Vagina (tissue), 2 donors: ENCODE results near the gene RBM33. TPM values are rescaled to one million over a fixed set of nuclear protein-coding genes. Genes with fewer than 3 reads are reported as not detected.

Experiments used
- DNase-seq, 2 donors: peaks; one replicate each; pipeline ENCODE4 v3.0.0-alpha.2; 2017; ENCODE audit errors: extremely low spot score in 2 of 2
- H3K27ac ChIP-seq: fragments of 200-600 bp; sonication (generic); one replicate; pipeline ENCODE4 v1.5.1; 2019
- H3K27me3 ChIP-seq: fragments of 200-600 bp; sonication (generic); one replicate; pipeline ENCODE4 v1.5.1; 2019
- H3K36me3 ChIP-seq, 2 donors: fragments of 200-600 bp; sonication (generic); one replicate each; pipeline ENCODE4 v1.5.1; 2017 to 2019
- H3K4me1 ChIP-seq: fragments of 200-600 bp; sonication (generic); one replicate; pipeline ENCODE4 v1.5.1; 2019
- H3K4me3 ChIP-seq, 2 donors: fragments of 200-600 bp; sonication (generic); 1 replicate in 1 of 2; 2 replicates in 1 of 2; pipeline ENCODE4 v1.5.1; 2016 to 2019
- H3K9me3 ChIP-seq: fragments of 200-600 bp; sonication (generic); one replicate; pipeline ENCODE4 v1.5.1; 2019
- CTCF ChIP-seq, 3 experiments: fragments of 450-650 bp in 2 of 3; fragments of 200-600 bp in 1 of 3; sonication (generic) in 1 of 3; IDR thresholded peaks; one replicate each; pipeline ENCODE4 v1.5.1; 2017 to 2019; ENCODE audit warnings: antibody characterized with exemption in 3 of 3, mild to moderate bottlenecking in 2 of 3, moderate library complexity in 2 of 3
- POLR2A ChIP-seq, 2 donors: fragments of 450-650 bp; IDR thresholded peaks; one replicate each; pipeline ENCODE4 v1.6.1; 2017; ENCODE audit warnings: antibody characterized with exemption in 2 of 2, mild to moderate bottlenecking in 2 of 2, moderate library complexity in 2 of 2
- POLR2AphosphoS5 ChIP-seq, 2 donors: sonication (generic); formaldehyde crosslinking; IDR thresholded peaks; one replicate each; pipeline ENCODE4 v1.9.0; 2017; ENCODE audit warnings: antibody characterized with exemption in 2 of 2, mild to moderate bottlenecking in 2 of 2, low read depth in 1 of 2; ENCODE audit not compliant: insufficient read depth in 1 of 2
- intact Hi-C: fragments of 100-400 bp; cut with DNase I; formaldehyde crosslinking; loops from one replicate; pipeline ENCODE4 v1.15.1; 2023
- total RNA-seq: library from RNA; depleted of rRNA; stranded (reverse); fragments of >200 nt; gene quantifications from one replicate; pipeline ENCODE4 v1.2.3, GENCODE V29; 2016

Gene RBM33
- total RNA-seq, 1 donor from 2014 or later: 63.8 TPM

- peaks cover 0 to 4% of the 10 kb centered on the region in 2 donors for H3K36me3 ChIP-seq
- intact Hi-C loops: no loop called here
- H3K9me3 ChIP-seq: peaks cover 4% of the 10 kb centered on the region
- TF ChIP-seq CTCF (IDR thresholded peaks at IDR 0.05) (no peak), POLR2AphosphoS5 (IDR thresholded peaks at IDR 0.05; ENCODE audit: insufficient read depth in 1 of 2, low read depth in 1 of 2) (no peak), POLR2A (IDR thresholded peaks at IDR 0.05) (no peak)
- H3K27me3 ChIP-seq: no peaks in the 10 kb centered on the region
- no peak overlapping the region for H3K4me3 ChIP-seq
- peaks cover 51% of the 10 kb centered on the region for H3K4me1 ChIP-seq
- DNase-seq: no peak
- no peak overlapping the region for H3K27ac ChIP-seq
These were observed 8.0 kb downstream of the RBM33 start for GRCh38 chr7:155652156-155653114.

GRCh38 chr7:155653803-155654202, 9.3 kb downstream of the RBM33 start:
- H3K27ac ChIP-seq: no peak overlapping the region
- peaks cover 51% of the 10 kb centered on the region for H3K4me1 ChIP-seq
- intact Hi-C loops: no loop called here

GRCh38 chr7:155656891-155657290, 12.4 kb downstream of the RBM33 start:
- Histone ChIP-seq H3K4me1 (peaks cover 63% of the 10 kb centered on the region), H3K27me3 (no peaks in the 10 kb centered on the region), H3K36me3 (no peaks in the 10 kb centered on the region), H3K4me3 (no peak overlapping the region), H3K27ac (no peak overlapping the region), H3K9me3 (no peaks in the 10 kb centered on the region)
- DNase-seq: no peak
- TF ChIP-seq POLR2A (IDR thresholded peaks at IDR 0.05) (no peak), POLR2AphosphoS5 (IDR thresholded peaks at IDR 0.05; ENCODE audit: insufficient read depth in 1 of 2, low read depth in 1 of 2) (no peak), CTCF (IDR thresholded peaks at IDR 0.05) (no peak)
- intact Hi-C loops: no loop called here

More at GRCh38 chr7:155653803-155654202, 9.3 kb downstream of the RBM33 start:
- no peak for DNase-seq
- Histone ChIP-seq H3K4me3 (no peak overlapping the region), H3K9me3 (peaks cover 4% of the 10 kb centered on the region), H3K36me3 (peaks cover 0 to 4% of the 10 kb centered on the region in 2 donors), H3K27me3 (no peaks in the 10 kb centered on the region)
- TF ChIP-seq POLR2A (IDR thresholded peaks at IDR 0.05): no peak
- no peak for TF ChIP-seq CTCF (IDR thresholded peaks at IDR 0.05)
- TF ChIP-seq POLR2AphosphoS5 (IDR thresholded peaks at IDR 0.05; ENCODE audit: insufficient read depth in 1 of 2, low read depth in 1 of 2): no peak

GRCh38 chr7:155660059-155660757, 15.7 kb downstream of the RBM33 start:
- H3K9me3 ChIP-seq: no peaks in the 10 kb centered on the region
- no peaks in the 10 kb centered on the region for H3K36me3 ChIP-seq
- peaks cover 45% of the 10 kb centered on the region for H3K4me1 ChIP-seq
- TF ChIP-seq POLR2AphosphoS5 (IDR thresholded peaks at IDR 0.05; ENCODE audit: insufficient read depth in 1 of 2, low read depth in 1 of 2) (no peak), CTCF (IDR thresholded peaks at IDR 0.05) (no peak), POLR2A (IDR thresholded peaks at IDR 0.05) (no peak)
- no peak for DNase-seq
- H3K27ac ChIP-seq: no peak overlapping the region
- no peak overlapping the region for H3K4me3 ChIP-seq
- intact Hi-C loops: no loop called here
- H3K27me3 ChIP-seq: no peaks in the 10 kb centered on the region
